ENCODE data around the gene SMIM17.

Gene SMIM17

DNA sequence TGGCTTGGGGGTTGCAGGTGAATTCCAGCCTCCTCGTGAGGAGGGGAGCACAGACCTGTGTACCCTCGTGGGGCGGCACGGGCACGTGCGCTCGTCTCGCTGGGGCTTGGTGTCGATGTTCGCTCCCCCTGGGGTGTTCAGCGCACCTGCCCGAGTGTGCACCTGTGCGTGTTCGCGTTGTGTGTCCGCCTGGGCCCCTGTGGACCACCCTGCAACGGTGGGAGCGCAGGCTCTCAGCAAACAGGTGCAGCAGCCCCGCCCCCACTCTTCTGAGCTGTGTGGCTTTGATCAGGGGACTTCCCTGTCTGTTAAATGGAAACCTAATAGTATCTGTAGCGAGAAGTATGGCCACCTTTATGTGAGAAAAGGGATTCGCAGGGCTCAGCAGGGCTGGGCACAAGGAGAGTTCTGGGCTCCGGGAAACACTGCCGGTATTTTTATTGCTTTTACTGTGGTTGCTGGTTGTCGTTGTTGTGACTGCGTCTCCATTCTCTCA, 549 bp downstream of the SMIM17 start:
- TF ChIP-seq, protein P1, sequence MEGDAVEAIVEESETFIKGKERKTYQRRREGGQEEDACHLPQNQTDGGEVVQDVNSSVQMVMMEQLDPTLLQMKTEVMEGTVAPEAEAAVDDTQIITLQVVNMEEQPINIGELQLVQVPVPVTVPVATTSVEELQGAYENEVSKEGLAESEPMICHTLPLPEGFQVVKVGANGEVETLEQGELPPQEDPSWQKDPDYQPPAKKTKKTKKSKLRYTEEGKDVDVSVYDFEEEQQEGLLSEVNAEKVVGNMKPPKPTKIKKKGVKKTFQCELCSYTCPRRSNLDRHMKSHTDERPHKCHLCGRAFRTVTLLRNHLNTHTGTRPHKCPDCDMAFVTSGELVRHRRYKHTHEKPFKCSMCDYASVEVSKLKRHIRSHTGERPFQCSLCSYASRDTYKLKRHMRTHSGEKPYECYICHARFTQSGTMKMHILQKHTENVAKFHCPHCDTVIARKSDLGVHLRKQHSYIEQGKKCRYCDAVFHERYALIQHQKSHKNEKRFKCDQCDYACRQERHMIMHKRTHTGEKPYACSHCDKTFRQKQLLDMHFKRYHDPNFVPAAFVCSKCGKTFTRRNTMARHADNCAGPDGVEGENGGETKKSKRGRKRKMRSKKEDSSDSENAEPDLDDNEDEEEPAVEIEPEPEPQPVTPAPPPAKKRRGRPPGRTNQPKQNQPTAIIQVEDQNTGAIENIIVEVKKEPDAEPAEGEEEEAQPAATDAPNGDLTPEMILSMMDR (conservative IDR thresholded peaks at IDR 0.05; ENCODE audit: low read depth, low read length), result no peak
- no peak overlapping the region for H3K4me3 ChIP-seq (ENCODE audit: low read depth, low read length)
- no peak for DNase-seq (ENCODE audit: low read depth)

DNA sequence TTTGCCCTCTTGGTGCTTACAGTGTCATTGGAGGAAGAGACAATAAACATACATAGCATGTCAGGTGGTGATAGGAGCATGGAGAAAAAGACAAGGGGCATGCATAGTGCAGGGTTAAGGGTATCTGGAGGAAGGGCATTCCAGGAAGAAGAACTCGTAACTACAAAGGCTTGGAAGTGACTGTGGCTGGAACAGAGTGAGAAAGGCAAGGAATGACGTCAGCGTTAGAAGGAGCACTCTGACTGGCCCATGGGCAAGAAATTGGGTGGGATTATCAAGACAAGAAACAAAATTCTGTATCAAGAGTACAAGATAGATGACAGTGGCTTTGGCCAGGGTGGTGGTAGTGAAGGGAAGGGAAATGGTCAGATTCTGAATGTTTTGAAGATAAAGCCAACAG, 11.2 kb downstream of the SMIM17 start:
- no peak overlapping the region for H3K4me3 ChIP-seq (ENCODE audit: low read depth, low read length)
- no peak for DNase-seq (ENCODE audit: low read depth)
- TF ChIP-seq, protein P1 (conservative IDR thresholded peaks at IDR 0.05; ENCODE audit: low read depth, low read length), result no peak

DNA sequence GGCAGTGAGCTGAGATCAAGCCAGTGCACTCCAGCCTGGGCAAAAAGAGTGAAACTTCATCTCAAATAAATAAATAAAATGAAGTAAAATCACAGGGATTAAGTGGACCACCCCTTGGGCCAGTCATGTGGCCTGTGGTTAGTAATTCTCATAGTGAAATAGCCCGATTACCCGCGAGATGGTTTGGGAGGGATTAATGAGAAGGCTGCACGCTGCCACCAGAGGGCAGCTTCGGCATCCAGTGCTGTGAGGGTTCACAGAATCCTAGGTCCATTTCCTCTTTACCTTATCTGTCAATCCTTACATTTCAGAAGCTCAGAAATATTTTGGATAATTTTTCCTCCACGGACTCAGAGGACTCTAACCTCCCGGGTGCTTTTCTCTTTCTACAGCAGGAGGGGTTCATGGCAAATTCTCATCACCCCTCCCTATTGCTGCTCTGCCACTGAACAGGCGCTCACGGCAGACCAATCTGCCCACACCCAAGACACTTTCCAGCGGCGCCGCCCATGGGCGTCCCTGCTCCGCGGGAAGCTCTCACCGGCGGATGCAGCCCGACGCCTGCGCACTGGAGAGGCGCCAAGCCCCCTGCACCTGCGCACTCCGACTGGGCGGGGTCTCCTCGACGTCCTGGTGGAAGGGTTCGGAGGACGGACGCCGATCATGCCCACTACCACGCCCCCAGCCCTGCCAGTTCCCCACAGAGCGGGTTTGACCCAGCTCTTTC, 17.6 kb downstream of the SMIM17 start:
- no peak for DNase-seq (ENCODE audit: low read depth)
- no peak overlapping the region for H3K4me3 ChIP-seq (ENCODE audit: low read depth, low read length)

DNA sequence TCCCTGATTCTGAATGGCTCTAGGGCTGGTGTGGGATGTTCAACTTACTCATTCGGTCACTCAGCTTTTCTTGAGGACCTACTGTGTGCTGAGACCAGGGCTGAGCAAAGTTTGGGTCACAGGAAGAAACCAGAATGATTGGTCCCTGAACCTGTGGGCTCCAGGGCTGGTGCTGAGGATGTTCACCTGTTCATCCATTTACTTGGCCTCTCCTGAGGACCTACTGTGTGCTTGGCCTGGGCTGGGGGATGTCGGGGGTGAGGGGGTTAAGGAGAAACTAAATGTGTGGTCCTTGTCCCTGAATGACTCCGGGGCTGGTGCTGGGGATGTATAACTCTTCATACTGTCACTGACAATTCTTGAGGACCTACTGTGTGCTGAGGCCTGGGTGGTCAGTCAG, 18.3 kb downstream of the SMIM17 start:
- TF ChIP-seq, protein P1 (conservative IDR thresholded peaks at IDR 0.05; ENCODE audit: low read depth, low read length), result no peak
- DNase-seq (ENCODE audit: low read depth), result no peak

More for the DNA sequence above, 17.6 kb downstream of the SMIM17 start:
- TF ChIP-seq, protein P1 (conservative IDR thresholded peaks at IDR 0.05; ENCODE audit: low read depth, low read length), result no peak

DNA sequence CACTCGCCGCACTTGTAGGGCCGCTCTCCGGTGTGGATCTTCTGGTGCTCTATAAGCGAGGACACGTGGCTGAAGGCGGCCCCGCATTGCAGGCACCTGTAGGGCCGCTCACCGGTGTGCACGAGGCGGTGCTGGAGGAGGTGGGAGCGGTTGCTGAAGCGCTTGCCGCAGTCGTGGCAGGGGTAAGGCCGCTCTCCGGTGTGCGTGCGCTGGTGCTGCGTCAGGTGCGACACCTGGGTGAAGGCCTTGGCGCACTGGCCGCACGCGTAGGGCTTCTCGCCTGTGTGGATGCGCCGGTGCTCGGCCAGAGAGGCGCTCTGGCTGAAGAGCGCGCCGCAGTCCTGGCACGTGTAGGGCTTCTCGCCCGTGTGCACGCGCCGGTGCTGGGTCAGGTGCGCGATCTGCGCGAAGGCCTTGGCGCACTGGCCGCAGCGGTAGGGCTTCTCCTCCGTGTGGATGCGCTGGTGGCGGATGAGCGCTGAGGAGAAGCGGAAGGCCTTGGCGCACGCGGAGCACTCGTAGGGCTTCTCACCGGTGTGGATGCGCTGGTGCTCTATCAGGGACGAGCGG, 21.1 kb downstream of the SMIM17 start:
- TF ChIP-seq, protein P1 (conservative IDR thresholded peaks at IDR 0.05; ENCODE audit: low read depth, low read length), result no peak
- no peak for DNase-seq (ENCODE audit: low read depth)
- no peak overlapping the region for H3K4me3 ChIP-seq (ENCODE audit: low read depth, low read length)

More for the DNA sequence above, 18.3 kb downstream of the SMIM17 start:
- no peak overlapping the region for H3K4me3 ChIP-seq (ENCODE audit: low read depth, low read length)

DNA sequence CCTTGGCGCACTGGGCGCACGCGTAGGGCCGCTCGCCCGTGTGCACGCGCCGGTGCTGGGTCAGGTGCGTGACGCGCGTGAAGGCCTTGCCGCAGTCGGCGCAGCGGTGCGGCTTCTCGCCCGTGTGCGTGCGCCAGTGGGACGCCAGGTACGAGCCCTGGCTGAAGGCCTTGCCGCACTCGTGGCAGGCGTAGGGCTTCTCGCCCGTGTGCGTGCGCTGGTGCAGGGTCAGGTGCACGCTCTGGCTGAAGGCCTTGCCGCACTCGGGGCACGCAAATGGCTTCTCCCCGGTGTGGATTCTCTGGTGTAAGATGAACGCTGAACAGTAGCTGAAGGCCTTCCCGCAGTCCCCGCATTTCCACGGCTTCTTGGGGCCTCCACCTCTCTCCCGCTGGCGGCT, 21.6 kb downstream of the SMIM17 start:
- H3K4me3 ChIP-seq (ENCODE audit: low read depth, low read length), result no peak overlapping the region
- DNase-seq (ENCODE audit: low read depth), result no peak
- TF ChIP-seq, protein P1 (conservative IDR thresholded peaks at IDR 0.05; ENCODE audit: low read depth, low read length), result no peak
